H1 (cell line): Measurements from ENCODE around the gene TSPAN17. TPM values are rescaled to one million over a fixed set of nuclear protein-coding genes. Genes with fewer than 3 reads are reported as not detected.

Experiments used
- CTCF ChIA-PET: fragments of 300-600 bp; sonication (Branson Sonifier 250); formaldehyde crosslinking; loops from one replicate; lab custom pipeline; 2021; ENCODE audit not compliant: partially characterized antibody; lab: Charles Lee
- POLR2A ChIA-PET: fragments of 300-600 bp; sonication (Branson Sonifier 250); formaldehyde crosslinking; loops from one replicate; lab custom pipeline; 2021; ENCODE audit warnings: inconsistent platforms; ENCODE audit not compliant: partially characterized antibody; lab: Charles Lee
- DNase-seq, 2 experiments: peaks; one replicate each; pipeline versions ENCODE4 v3.0.0 to v3.0.0-alpha.2; 2010 to 2022; ENCODE audit warnings: low spot score in 2 of 2, low read depth in 1 of 2, mixed read lengths in 1 of 2
- FAIRE-seq: peaks from 2 replicates; lab custom pipeline; 2011; peaks lifted over from hg19 to GRCh38; lab: Jason Lieb, UNC
- H2AFZ ChIP-seq: 2 replicates; pipeline ENCODE4 v1.8.1; 2012; ENCODE audit warnings: low read length, inconsistent platforms
- H2AK5ac ChIP-seq: 2 replicates; pipeline ENCODE4 v1.6.1; 2013; ENCODE audit warnings: low read depth, low read length
- H2BK120ac ChIP-seq: replicated peaks from 2 replicates; pipeline ENCODE3; 2013; ENCODE audit warnings: low read depth, low read length, inconsistent platforms
- H2BK12ac ChIP-seq: 2 replicates; pipeline ENCODE4 v1.6.1; 2013; ENCODE audit warnings: low read depth, low read length
- H2BK15ac ChIP-seq: 2 replicates; pipeline ENCODE4 v1.6.1; 2013; ENCODE audit warnings: low read length
- H2BK20ac ChIP-seq: 2 replicates; pipeline ENCODE4 v1.6.1; 2013; ENCODE audit warnings: low read length
- H2BK5ac ChIP-seq: 2 replicates; pipeline ENCODE4 v1.6.1; 2013; ENCODE audit warnings: low read depth, low read length
- H3K14ac ChIP-seq: 2 replicates; pipeline ENCODE4 v1.6.1; 2013; ENCODE audit warnings: inconsistent platforms; ENCODE audit not compliant: insufficient read length
- H3K18ac ChIP-seq: 2 replicates; pipeline ENCODE4 v1.6.1; 2013; ENCODE audit warnings: low read length; ENCODE audit errors: extremely low read depth
- H3K23ac ChIP-seq: 2 replicates; pipeline ENCODE4 v1.6.1; 2013; ENCODE audit warnings: inconsistent platforms; ENCODE audit not compliant: insufficient read length
- H3K23me2 ChIP-seq: 2 replicates; pipeline ENCODE4 v1.6.1; 2013; ENCODE audit warnings: low read depth, low read length
- H3K27ac ChIP-seq: 2 replicates; pipeline ENCODE4 v1.6.1; 2011; ENCODE audit warnings: low read depth, low read length, inconsistent platforms
- H3K27me3 ChIP-seq, 4 experiments: replicated peaks in 1 of 4; 1 replicate in 1 of 4; 2 replicates in 3 of 4; pipeline versions ENCODE4 v1.6.1 to v1.8.1; 2011 to 2013; ENCODE audit warnings: low read length in 3 of 4, mild to moderate bottlenecking in 3 of 4, inconsistent platforms in 2 of 4, mixed read lengths in 2 of 4, moderate library complexity in 1 of 4; ENCODE audit not compliant: control insufficient read depth in 3 of 4, insufficient read depth in 3 of 4; ENCODE audit errors: extremely low read depth in 1 of 4
- H3K36me3 ChIP-seq, 4 experiments: 2 replicates each; pipeline versions ENCODE4 v1.6.1 to v1.8.1; 2011 to 2013; ENCODE audit warnings: mild to moderate bottlenecking in 4 of 4, low read length in 3 of 4, moderate library complexity in 2 of 4, control low read depth in 1 of 4, inconsistent platforms in 1 of 4; ENCODE audit not compliant: insufficient read depth in 4 of 4, control insufficient read depth in 2 of 4
- H3K4ac ChIP-seq: replicated peaks from 2 replicates; pipeline ENCODE3; 2013; ENCODE audit warnings: low read length, low read depth, mixed read lengths, inconsistent platforms; ENCODE audit not compliant: insufficient read length
- H3K4me1 ChIP-seq, 4 experiments: replicated peaks in 1 of 4; 1 replicate in 1 of 4; 2 replicates in 3 of 4; pipeline versions ENCODE4 v1.6.1 to v1.8.1; 2011 to 2013; ENCODE audit warnings: low read length in 3 of 4, inconsistent platforms in 2 of 4, mixed read lengths in 1 of 4; ENCODE audit not compliant: insufficient read depth in 4 of 4, control insufficient read depth in 3 of 4
- H3K4me2 ChIP-seq, 2 experiments: 2 replicates each; pipeline versions ENCODE4 v1.6.1 to v1.8.1; 2011 to 2013; ENCODE audit warnings: low read depth in 2 of 2, low read length in 2 of 2, control low read depth in 1 of 2, inconsistent platforms in 1 of 2, mild to moderate bottlenecking in 1 of 2; ENCODE audit not compliant: insufficient read depth in 1 of 2
- H3K4me3 ChIP-seq, 4 experiments: fragments of 200-600, 300-600 bp in 1 of 4; sonication (generic), shearing (Covaris generic), sonication (Bioruptor Twin) in 1 of 4; 2 replicates each; pipeline versions ENCODE4 v1.5.1 to v1.8.1; 2011 to 2016; ENCODE audit warnings: low read length in 4 of 4, low read depth in 3 of 4, control low read depth in 2 of 4, inconsistent platforms in 2 of 4, mild to moderate bottlenecking in 2 of 4, mixed read lengths in 1 of 4, moderate library complexity in 1 of 4; ENCODE audit not compliant: insufficient read depth in 2 of 4; ENCODE audit errors: extremely low read depth in 1 of 4
- H3K56ac ChIP-seq: replicated peaks from 2 replicates; pipeline ENCODE3; 2013; ENCODE audit warnings: low read depth, mild to moderate bottlenecking, mixed read lengths, low read length, inconsistent platforms; ENCODE audit not compliant: insufficient read length
- H3K79me1 ChIP-seq: 2 replicates; pipeline ENCODE4 v1.6.1; 2013; ENCODE audit warnings: low read depth, low read length, control low read depth
- H3K79me2 ChIP-seq, 2 experiments: 2 replicates each; pipeline versions ENCODE4 v1.6.1 to v1.8.1; 2012 to 2013; ENCODE audit warnings: low read length in 2 of 2, mild to moderate bottlenecking in 2 of 2, inconsistent platforms in 1 of 2; ENCODE audit not compliant: insufficient read depth in 2 of 2, control insufficient read depth in 1 of 2
- H3K9ac ChIP-seq, 4 experiments: replicated peaks in 1 of 4; 1 replicate in 1 of 4; 2 replicates in 3 of 4; pipeline versions ENCODE4 v1.6.1 to v1.8.1; 2011 to 2013; ENCODE audit warnings: low read depth in 3 of 4, low read length in 3 of 4, control low read depth in 2 of 4, mild to moderate bottlenecking in 2 of 4, moderate library complexity in 2 of 4, inconsistent platforms in 1 of 4; ENCODE audit errors: extremely low read depth in 1 of 4
- H3K9me3 ChIP-seq, 2 experiments: 2 replicates each; pipeline versions ENCODE4 v1.6.1 to v1.8.1; 2012 to 2013; ENCODE audit warnings: mild to moderate bottlenecking in 2 of 2, moderate library complexity in 2 of 2, control low read depth in 1 of 2, inconsistent platforms in 1 of 2, low read depth in 1 of 2, low read length in 1 of 2, mixed read lengths in 1 of 2; ENCODE audit not compliant: insufficient read depth in 2 of 2
- H4K20me1 ChIP-seq, 2 experiments: replicated peaks in 1 of 2; 2 replicates each; pipeline versions ENCODE3 to v1.8.1; 2011 to 2013; ENCODE audit warnings: inconsistent platforms in 2 of 2, low read length in 2 of 2, mild to moderate bottlenecking in 1 of 2; ENCODE audit not compliant: insufficient read depth in 2 of 2, control insufficient read depth in 1 of 2
- H4K5ac ChIP-seq: 2 replicates; pipeline ENCODE4 v1.6.1; 2013; ENCODE audit warnings: low read length, low read depth, mixed read lengths, inconsistent platforms; ENCODE audit not compliant: insufficient read length
- H4K8ac ChIP-seq: 2 replicates; pipeline ENCODE4 v1.8.0; 2013; ENCODE audit warnings: mild to moderate bottlenecking, moderate library complexity, low read length, inconsistent platforms; ENCODE audit not compliant: insufficient read depth; ENCODE audit errors: extremely low read depth
- H4K91ac ChIP-seq: replicated peaks from 2 replicates; pipeline ENCODE3; 2013; ENCODE audit warnings: low read length, mixed read lengths, inconsistent platforms; ENCODE audit not compliant: insufficient read length
- ASH2L ChIP-seq: fragments of 200-600, 300-600 bp; sonication (generic); IDR thresholded peaks from one replicate; pipeline ENCODE4 v1.7.1; 2017; ENCODE audit warnings: low read length
- KDM4A ChIP-seq: IDR thresholded peaks from one replicate; pipeline ENCODE4 v1.7.1; 2012; ENCODE audit warnings: low read depth, mild to moderate bottlenecking, moderate library complexity, low read length, inconsistent platforms; ENCODE audit not compliant: severe bottlenecking
- KDM5A ChIP-seq: fragments of 200-600 bp; IDR thresholded peaks from 2 replicates; pipeline ENCODE4 v1.7.1; 2012; ENCODE audit warnings: mild to moderate bottlenecking, low read length, inconsistent platforms, mixed read lengths
- TEAD4 ChIP-seq: IDR thresholded peaks from 2 replicates; pipeline ENCODE4 v1.6.1; 2012; ENCODE audit warnings: low read depth, low read length, inconsistent platforms, mixed read lengths
- WGBS, 2 experiments: shearing (Covaris generic) in 1 of 2; methylation state at CpG; one replicate each; pipeline versions ENCODE4 v1.1.6 to v1.1.7; 2013 to 2015; ENCODE audit warnings: low lambda C conversion rate in 2 of 2, mixed read lengths in 2 of 2, inconsistent platforms in 1 of 2, low coverage in 1 of 2, missing lambda C conversion rate in 1 of 2; ENCODE audit not compliant: insufficient replicate concordance in 2 of 2, insufficient coverage in 1 of 2, insufficient read length in 1 of 2; ENCODE audit errors: extremely low coverage in 1 of 2, missing lambda C conversion rate in 1 of 2; 5-methylcytosine and 5-hydroxymethylcytosine counted together
- polyA plus RNA-seq, 7 experiments: library from polyadenylated mRNA; depleted of rRNA in 3 of 7; stranded (reverse) in 5 of 7; unstranded in 2 of 7; fragments of >200 nt in 5 of 7; fragments of 200-250 nt in 2 of 7; gene quantifications; 1 replicate in 5 of 7; 2 replicates in 1 of 7; 4 replicates in 1 of 7; pipeline versions ENCODE4 v1.2.1 to v1.2.3, GENCODE V29; 2011 to 2013; ENCODE audit warnings: missing spikeins in 2 of 7, mixed read lengths in 2 of 7
- total RNA-seq: library from RNA; stranded (reverse); fragmentation: NEBNext Ultra II Directional; extraction: Animal tissue kit (Norgen Biotek cat#: 25700); gene quantifications from 2 replicates; pipeline ENCODE4 v1.2.1, GENCODE V29; 2021

The TSPAN17 gene
- total and polyA plus RNA-seq, 2 of the 8 experiments (the other 6 are each of a cell fraction or from before 2014, with no cell fraction given) = 41.5 to 53.7 TPM

- no peaks in the 10 kb centered on the region for H3K79me2 ChIP-seq
- 0 out of 2 replicates have a peak overlapping the region, but pooled peaks have one; percentile 3 for H3K18ac ChIP-seq
- no peaks in the 10 kb centered on the region for H3K27me3 ChIP-seq
- H2BK5ac ChIP-seq = no peak overlapping the region
- no peaks in the 10 kb centered on the region for H3K36me3 ChIP-seq
- no peak overlapping the region for H3K4ac ChIP-seq
- no peak overlapping the region for H3K27ac ChIP-seq
- no peak for FAIRE-seq
- H3K56ac ChIP-seq = no peak overlapping the region
- 0 out of 2 replicates have a peak overlapping the region, but pooled peaks have one; percentile 32 for H2BK15ac ChIP-seq
- CTCF ChIA-PET = interaction anchor here (1.0 to 32.2 kb wide), 6 partner anchors 12 to 211 kb away, joined by 3 to 859 read pairs (median 8); no protein-coding TSS in a partner anchor
- POLR2A ChIA-PET = interaction anchor here (0.8 to 2.9 kb wide), 12 partner anchors 8 to 295 kb away, joined by 3 to 14 read pairs (median 4); no protein-coding TSS in a partner anchor
- no peak overlapping the region for H3K14ac ChIP-seq
- H2BK120ac ChIP-seq = no peak overlapping the region
- H2BK20ac ChIP-seq = peak overlapping the region; percentile 19; the same call in 1 of the 2 replicates
- no peaks in the 10 kb centered on the region for H4K20me1 ChIP-seq
- no peak overlapping the region for H2AK5ac ChIP-seq
- H2AFZ ChIP-seq = no peak overlapping the region
- no peaks in the 10 kb centered on the region for H3K9me3 ChIP-seq
- WGBS, 2 experiments = 95% methylated on average over 10 of the region's 10 CpGs; no CpG with 5 or more reads in 1 of the 2 experiments
- no peak overlapping the region for H3K4me3 ChIP-seq
- H3K79me1 ChIP-seq = no peaks in the 10 kb centered on the region
- H4K91ac ChIP-seq = no peak overlapping the region
- no peak overlapping the region; the same call in 1 of the 2 replicates for H4K8ac ChIP-seq
- H3K4me1 ChIP-seq = peaks cover 3 to 11% (median 5%) of the 10 kb centered on the region in 4 experiments; a peak in 6 of 7 replicates
- DNase-seq = no peak
- no peak overlapping the region for H3K4me2 ChIP-seq
- TF ChIP-seq ASH2L (no peak), TEAD4 (no peak), KDM5A (no peak), KDM4A (no peak)
- TF ChIP-seq, all 59 proteins: peak for 0
- no peaks in the 10 kb centered on the region; the same call in 1 of the 2 replicates for H3K23me2 ChIP-seq
- H4K5ac ChIP-seq = no peak overlapping the region
- H3K9ac ChIP-seq = no peak overlapping the region
- no peak overlapping the region; the same call in 1 of the 2 replicates for H2BK12ac ChIP-seq
- no peak overlapping the region for H3K23ac ChIP-seq
Observed at GRCh38 chr5:176687247-176687646, 40.0 kb downstream of the TSPAN17 start.
